Measurements from ENCODE around the gene DOHH. TPM values are rescaled to one million over a fixed set of nuclear protein-coding genes. Genes with fewer than 3 reads are reported as not detected.

Gene DOHH
- total RNA-seq, 2 donors from 2014 or later = 4.1 to 5.2 TPM

DNA sequence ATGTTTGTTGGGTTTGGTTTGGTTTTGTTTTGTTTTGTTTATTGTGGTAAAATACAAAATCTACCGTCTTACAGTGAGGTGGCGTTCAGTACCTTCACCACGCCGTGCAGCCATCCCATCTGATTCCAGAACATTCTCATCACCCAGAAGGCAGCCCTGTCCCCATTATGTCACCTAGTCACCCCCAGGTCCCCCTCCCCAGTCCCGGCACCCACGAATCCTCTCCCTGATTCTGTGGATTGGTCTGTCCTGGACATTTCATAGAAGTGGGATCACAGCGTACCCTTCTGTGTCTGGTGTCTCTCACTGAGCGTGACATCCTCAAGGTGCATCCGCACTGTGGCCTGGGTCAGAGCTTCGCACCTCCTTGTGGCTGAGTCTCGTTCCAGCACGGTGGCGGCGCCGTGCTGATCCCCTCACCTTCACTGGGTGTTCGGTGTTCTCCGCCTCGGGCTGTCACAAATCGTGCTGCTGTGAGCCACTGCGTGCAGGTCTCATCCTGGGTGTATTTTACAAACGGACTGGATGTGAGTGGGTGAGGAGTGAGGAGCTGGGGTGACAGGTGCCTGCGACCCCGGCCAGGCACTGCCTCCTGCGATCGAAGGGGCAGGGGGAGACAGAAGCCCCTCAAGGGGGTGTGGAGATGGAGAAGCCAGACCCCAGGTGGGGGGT, 37.9 kb upstream of the DOHH start:
- Mint-ChIP-seq H3K4me1 (peaks cover 7% of the 10 kb centered on the region), H3K4me3 (no peak overlapping the region), H3K27me3 (no peaks in the 10 kb centered on the region), H3K36me3 (ENCODE audit: low read depth) (no peaks in the 10 kb centered on the region), H3K27ac (no peak overlapping the region)
- no peaks in the 10 kb centered on the region for H3K9me3 ChIP-seq (ENCODE audit: control insufficient read depth, low read length, poor library complexity, severe bottlenecking)
- ATAC-seq = peak; percentile 9
- DNase-seq = no peak

DNA sequence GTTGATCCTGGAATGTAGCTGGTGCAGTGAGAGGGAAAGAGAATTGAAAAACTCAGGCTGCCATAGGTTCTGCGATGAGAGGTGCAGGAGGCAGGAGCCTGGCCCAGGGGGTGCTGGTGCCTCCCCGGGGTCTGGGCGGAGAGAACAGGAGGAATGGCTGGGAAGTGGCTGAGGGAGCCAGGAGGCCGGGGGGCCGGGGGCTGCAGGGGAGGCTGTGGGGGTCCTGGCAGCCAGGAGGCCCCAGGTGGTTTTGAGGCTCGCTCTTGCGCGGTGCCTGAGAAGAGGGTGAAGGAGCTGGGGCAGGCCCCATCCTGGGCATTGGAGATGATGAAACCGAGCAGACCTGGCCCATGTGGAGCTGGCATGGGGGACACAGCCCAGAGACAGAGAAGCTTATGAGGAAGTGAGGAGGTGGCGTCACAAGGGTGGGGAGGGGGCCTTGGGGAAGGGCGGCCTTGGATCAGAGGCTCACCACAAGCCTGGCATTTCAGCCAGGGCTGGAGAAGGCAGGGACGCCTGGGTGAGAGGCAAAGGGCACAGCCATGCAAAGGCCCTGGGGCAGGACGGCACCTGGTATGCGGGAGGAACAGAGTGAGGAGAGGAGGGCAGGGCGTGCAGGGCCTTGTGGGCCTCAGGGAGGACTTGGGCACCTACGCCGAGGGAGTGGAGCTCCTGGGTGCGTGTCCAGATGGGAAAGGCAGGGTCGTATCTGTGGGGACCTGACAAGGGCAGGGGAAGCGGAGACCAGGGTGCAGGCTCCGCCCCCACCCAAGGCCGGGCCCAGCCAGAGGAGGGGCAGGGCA, 37.2 kb upstream of the DOHH start:
- Mint-ChIP-seq H3K4me1 (peaks cover 7% of the 10 kb centered on the region), H3K4me3 (peak overlapping the region; percentile 34), H3K27ac (no peak overlapping the region), H3K27me3 (no peaks in the 10 kb centered on the region), H3K36me3 (ENCODE audit: low read depth) (no peaks in the 10 kb centered on the region)
- no peak for DNase-seq
- peak; percentile 16 for ATAC-seq
- no peaks in the 10 kb centered on the region for H3K9me3 ChIP-seq (ENCODE audit: control insufficient read depth, low read length, poor library complexity, severe bottlenecking)

DNA sequence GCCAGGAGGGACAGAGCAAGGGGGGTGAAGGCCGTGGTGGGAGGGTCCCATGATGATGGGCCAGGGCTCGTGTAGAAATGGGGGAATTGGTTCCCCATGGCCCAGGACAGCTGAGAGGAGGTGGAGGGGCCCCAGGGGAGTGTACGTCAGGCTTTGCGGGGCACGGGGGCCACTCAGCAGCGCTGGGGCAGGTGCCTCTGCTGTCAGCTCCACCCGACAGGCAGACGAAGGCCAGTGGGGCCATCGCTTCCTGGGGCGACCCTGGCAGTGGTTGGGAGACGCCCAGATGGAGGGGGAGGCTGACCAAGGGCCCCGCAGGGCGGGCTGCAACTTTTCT, 36.6 kb upstream of the DOHH start:
- H3K4me3 Mint-ChIP-seq = peak overlapping the region; percentile 34
- no peaks in the 10 kb centered on the region for H3K27me3 Mint-ChIP-seq
- ATAC-seq = no peak
- H3K27ac Mint-ChIP-seq = no peak overlapping the region
- DNase-seq = no peak
- H3K36me3 Mint-ChIP-seq (ENCODE audit: low read depth) = no peaks in the 10 kb centered on the region
- no peaks in the 10 kb centered on the region for H3K9me3 ChIP-seq (ENCODE audit: control insufficient read depth, low read length, poor library complexity, severe bottlenecking)
- H3K4me1 Mint-ChIP-seq = peaks cover 7% of the 10 kb centered on the region

DNA sequence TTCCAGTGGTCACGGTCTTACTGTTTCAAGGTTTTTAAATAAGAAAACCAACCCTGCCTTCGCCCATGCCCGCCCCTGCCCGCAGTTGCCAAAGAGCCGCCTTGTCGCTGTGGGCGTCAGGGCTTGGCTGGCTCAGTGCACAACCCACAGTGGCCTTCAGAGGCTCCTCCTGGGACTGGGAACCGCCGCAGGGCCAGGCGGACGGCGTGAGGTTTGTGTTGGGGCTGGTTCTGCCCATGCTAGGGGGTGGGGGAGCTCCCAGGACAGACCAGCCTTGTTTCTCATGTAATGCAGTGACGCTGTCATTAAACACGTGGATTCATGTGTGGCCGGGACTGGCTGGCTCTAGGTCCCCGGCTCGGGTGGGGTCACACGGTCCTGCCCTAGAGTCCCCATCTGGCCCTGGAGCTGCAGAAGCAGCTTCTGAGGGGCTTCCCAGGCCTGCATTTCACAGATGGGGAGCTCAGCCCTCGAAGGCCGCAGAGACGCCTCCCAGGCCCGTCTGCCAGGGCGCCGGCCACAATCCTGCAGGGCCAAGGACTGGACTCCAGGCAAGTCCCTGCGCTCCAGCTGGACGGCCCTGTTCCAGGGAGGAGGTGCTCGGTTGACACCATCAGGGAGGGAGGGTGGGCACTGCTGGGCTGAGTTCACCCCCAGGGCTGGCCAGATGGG, 36.1 kb upstream of the DOHH start:
- no peaks in the 10 kb centered on the region for H3K9me3 ChIP-seq (ENCODE audit: control insufficient read depth, low read length, poor library complexity, severe bottlenecking)
- Mint-ChIP-seq H3K4me3 (no peak overlapping the region), H3K4me1 (peaks cover 7% of the 10 kb centered on the region), H3K27me3 (no peaks in the 10 kb centered on the region), H3K27ac (peak overlapping the region; percentile 21), H3K36me3 (ENCODE audit: low read depth) (no peaks in the 10 kb centered on the region)
- DNase-seq (no peak), ATAC-seq (no peak)

DNA sequence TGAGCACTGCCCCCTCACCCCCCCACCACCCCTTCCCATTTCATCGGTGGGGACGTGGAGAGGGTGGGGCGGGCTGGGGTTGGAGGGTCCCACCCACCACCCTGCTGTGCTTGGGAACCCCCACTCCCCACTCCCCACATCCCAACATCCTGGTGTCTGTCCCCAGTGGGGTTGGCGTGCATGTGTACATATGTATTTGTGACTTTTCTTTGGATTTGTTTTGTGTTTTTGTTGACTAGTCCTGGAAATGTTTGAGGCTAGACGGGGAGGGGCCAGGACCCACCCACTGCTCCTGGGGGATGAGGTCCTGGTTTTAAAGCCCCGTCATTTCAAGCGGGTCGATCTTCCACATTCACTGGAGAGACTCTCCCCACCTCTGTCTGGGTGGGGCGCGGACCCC, 35.5 kb upstream of the DOHH start:
- H3K27me3 Mint-ChIP-seq = no peaks in the 10 kb centered on the region
- H3K9me3 ChIP-seq (ENCODE audit: control insufficient read depth, low read length, poor library complexity, severe bottlenecking) = no peaks in the 10 kb centered on the region
- peaks cover 7% of the 10 kb centered on the region for H3K4me1 Mint-ChIP-seq
- ATAC-seq = no peak
- peak overlapping the region; percentile 21 for H3K27ac Mint-ChIP-seq
- no peak for DNase-seq
- H3K4me3 Mint-ChIP-seq = no peak overlapping the region
- no peaks in the 10 kb centered on the region for H3K36me3 Mint-ChIP-seq (ENCODE audit: low read depth)

DNA sequence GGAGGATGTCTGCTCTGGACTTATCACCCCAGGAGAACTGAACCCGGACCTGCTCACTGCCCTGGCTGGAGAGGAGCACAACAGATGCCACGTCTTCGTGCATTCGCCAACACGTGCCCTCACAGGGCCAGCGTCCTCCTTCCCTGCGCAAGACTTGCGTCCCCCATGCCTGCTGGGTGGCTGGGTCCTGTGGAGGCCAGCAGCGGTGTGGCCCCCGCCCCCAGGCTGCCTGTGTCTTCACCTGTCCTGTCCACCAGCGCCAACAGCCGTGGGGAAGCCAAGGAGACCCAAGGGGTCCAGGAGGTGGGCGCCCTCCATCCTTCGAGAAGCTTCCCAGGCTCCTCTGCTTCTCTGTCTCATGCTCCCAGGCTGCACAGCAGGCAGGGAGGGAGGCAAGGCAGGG, 35.1 kb upstream of the DOHH start:
- H3K9me3 ChIP-seq (ENCODE audit: control insufficient read depth, low read length, poor library complexity, severe bottlenecking) = no peaks in the 10 kb centered on the region
- DNase-seq = no peak
- Mint-ChIP-seq H3K4me3 (no peak overlapping the region), H3K27ac (no peak overlapping the region), H3K27me3 (no peaks in the 10 kb centered on the region), H3K4me1 (peaks cover 7% of the 10 kb centered on the region), H3K36me3 (ENCODE audit: low read depth) (no peaks in the 10 kb centered on the region)
- no peak for ATAC-seq

DNA sequence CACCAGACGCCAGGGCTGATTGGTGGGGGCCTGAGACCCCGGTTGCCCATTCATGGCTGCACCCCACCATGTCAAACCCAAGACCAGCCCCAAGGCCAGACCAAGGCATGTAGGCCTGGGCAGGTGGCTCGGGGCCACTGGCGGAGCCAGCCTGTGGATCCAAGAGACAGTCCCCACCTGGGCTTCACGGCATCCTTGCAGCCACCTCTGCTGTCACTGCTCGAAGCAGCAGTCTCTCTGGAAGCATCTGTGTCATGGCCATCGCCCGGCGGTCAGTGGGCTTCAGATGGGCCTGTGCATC, 34.7 kb upstream of the DOHH start:
- H3K36me3 Mint-ChIP-seq (ENCODE audit: low read depth) = no peaks in the 10 kb centered on the region
- H3K9me3 ChIP-seq (ENCODE audit: control insufficient read depth, low read length, poor library complexity, severe bottlenecking) = no peaks in the 10 kb centered on the region
- peak overlapping the region; percentile 49 for H3K4me3 Mint-ChIP-seq
- H3K27ac Mint-ChIP-seq = no peak overlapping the region
- no peaks in the 10 kb centered on the region for H3K27me3 Mint-ChIP-seq
- ATAC-seq (no peak), DNase-seq (no peak)
- H3K4me1 Mint-ChIP-seq = peaks cover 7% of the 10 kb centered on the region

DNA sequence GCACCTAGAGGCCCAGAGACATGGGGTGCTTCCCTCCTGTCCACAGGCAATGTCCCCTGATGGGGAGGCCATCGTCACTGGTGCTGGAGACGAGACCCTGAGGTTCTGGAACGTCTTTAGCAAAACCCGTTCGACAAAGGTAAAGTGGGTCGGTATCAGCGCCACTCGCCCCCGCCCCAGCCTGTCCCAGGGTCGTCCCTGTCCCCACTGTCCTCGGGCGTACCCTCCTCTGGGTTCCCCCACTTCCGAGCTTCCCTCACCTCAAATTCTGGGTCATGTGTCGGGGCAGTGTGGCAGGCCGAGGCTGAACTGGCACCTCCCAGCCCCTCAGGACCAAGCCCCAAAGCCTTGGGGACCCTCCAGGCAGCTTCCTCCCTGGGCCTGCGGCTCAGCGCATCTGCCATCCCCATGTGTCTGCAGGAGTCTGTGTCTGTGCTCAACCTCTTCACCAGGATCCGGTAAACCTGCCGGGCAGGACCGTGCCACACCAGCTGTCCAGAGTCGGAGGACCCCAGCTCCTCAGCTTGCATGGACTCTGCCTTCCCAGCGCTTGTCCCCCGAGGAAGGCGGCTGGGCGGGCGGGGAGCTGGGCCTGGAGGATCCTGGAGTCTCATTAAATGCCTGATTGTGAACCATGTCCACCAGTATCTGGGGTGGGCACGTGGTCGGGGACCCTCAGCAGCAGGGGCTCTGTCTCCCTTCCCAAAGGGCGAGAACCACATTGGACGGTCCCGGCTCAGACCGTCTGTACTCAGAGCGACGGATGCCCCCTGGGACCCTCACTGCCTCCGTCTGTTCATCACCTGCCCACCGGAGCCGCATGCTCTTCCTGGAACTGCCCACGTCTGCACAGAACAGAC, 34.1 kb upstream of the DOHH start:
- no peaks in the 10 kb centered on the region for H3K9me3 ChIP-seq (ENCODE audit: control insufficient read depth, low read length, poor library complexity, severe bottlenecking)
- Mint-ChIP-seq H3K4me3 (peak overlapping the region; percentile 49), H3K27ac (peak overlapping the region; percentile 74), H3K36me3 (ENCODE audit: low read depth) (no peaks in the 10 kb centered on the region), H3K4me1 (peaks cover 7% of the 10 kb centered on the region), H3K27me3 (no peaks in the 10 kb centered on the region)
- ATAC-seq (no peak), DNase-seq (no peak)

DNA sequence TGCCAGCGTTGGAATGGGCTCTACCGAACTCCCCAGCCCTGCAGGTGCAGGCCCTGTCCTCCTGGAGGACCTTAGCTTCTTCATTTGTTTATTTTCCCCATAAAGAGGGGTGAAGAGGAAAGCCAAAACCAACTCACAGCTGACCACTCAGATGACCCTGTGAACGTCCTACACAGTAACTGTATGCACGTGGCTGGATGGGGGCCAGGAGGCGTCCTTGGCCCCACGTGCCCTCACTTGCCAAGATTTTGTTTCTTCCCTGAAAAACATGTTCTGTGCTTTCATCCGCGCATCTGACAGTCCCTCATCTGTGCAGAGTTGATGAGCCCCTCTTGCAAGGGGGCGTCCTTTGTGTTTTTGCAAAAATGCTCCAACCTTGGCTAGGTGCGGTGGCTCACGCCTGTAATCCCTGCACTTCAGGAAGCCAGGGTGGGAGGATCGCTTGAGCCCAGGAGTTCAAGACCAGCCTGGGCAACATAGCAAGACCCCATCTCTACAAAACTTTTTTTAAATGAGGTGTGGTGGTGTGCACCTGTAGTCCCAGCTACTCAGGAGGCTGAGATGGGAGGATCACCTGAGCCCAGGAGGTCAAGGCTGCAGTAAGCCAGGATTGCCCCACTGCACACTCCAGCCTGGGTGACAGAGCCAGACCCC, 33.2 kb upstream of the DOHH start:
- H3K9me3 ChIP-seq (ENCODE audit: control insufficient read depth, low read length, poor library complexity, severe bottlenecking) = no peaks in the 10 kb centered on the region
- Mint-ChIP-seq H3K27ac (no peak overlapping the region), H3K27me3 (no peaks in the 10 kb centered on the region), H3K4me1 (peaks cover 7% of the 10 kb centered on the region), H3K4me3 (no peak overlapping the region), H3K36me3 (ENCODE audit: low read depth) (no peaks in the 10 kb centered on the region)
- ATAC-seq (no peak), DNase-seq (no peak)

DNA sequence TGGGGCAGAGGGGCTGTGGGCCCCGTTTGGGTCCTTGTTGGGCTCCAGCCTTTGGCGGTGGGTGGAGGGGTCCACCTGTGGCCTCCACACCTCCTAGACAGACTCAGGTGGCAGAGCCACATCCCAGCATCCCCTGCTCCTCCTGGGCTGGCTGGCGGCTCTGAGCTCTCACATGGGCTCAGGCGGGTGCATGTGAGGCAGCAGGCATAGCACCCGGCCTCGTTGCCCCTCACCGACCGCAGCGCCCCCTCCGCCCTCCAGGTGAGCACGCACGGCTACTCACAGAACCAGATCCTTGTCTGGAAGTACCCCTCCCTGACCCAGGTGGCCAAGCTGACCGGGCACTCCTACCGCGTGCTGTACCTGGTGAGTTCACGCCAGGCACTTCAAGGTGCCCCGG, 32.6 kb upstream of the DOHH start:
- DNase-seq (no peak), ATAC-seq (no peak)
- H3K27ac Mint-ChIP-seq = no peak overlapping the region
- H3K27me3 Mint-ChIP-seq = no peaks in the 10 kb centered on the region
- H3K36me3 Mint-ChIP-seq (ENCODE audit: low read depth) = no peaks in the 10 kb centered on the region
- no peaks in the 10 kb centered on the region for H3K9me3 ChIP-seq (ENCODE audit: control insufficient read depth, low read length, poor library complexity, severe bottlenecking)
- H3K4me1 Mint-ChIP-seq = peaks cover 4% of the 10 kb centered on the region
- H3K4me3 Mint-ChIP-seq = no peak overlapping the region

DNA sequence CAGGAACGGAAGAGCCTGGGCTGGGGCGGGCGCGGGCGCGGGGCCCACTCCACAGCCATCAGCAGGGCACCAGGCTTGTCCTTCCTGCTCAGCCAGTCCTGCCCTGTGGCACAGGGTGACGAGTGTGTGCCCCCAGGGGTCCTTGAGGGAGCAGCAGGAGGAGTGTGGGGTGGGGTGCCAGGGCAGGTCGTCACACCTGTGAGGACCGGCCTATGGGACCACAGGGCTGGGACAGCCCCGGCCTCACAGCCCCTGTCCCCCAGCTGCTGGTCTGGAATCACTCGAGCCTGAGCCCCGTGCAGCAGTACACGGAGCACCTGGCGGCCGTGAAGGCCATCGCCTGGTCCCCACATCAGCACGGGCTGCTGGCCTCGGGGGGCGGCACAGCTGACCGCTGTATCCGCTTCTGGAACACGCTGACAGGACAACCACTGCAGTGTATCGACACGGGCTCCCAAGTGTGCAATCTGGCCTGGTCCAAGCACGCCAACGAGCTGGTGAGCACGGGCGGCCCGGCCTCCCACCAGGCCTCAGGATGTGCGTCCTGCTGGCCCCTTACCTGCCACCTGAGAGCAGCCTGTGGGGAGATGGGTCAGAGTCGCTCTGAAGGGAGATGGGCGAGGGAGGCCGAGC, 31.8 kb upstream of the DOHH start:
- Mint-ChIP-seq H3K27ac (no peak overlapping the region), H3K36me3 (ENCODE audit: low read depth) (no peaks in the 10 kb centered on the region), H3K4me1 (peaks cover 4% of the 10 kb centered on the region), H3K27me3 (no peaks in the 10 kb centered on the region), H3K4me3 (no peak overlapping the region)
- H3K9me3 ChIP-seq (ENCODE audit: control insufficient read depth, low read length, poor library complexity, severe bottlenecking) = no peaks in the 10 kb centered on the region
- DNase-seq = no peak
- no peak for ATAC-seq

DNA sequence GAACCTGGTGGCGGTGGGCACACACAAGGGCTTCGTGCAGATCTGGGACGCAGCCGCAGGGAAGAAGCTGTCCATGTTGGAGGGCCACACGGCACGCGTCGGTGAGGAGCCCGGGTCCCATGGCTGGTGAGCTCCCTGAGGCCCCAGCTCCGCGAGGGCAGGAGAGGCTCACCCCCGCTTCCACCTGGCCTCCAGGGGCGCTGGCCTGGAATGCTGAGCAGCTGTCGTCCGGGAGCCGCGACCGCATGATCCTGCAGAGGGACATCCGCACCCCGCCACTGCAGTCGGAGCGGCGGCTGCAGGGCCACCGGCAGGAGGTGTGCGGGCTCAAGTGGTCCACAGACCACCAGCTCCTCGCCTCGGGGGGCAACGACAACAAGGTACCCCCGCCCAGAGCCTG, 31.2 kb upstream of the DOHH start:
- no peak overlapping the region for H3K4me3 Mint-ChIP-seq
- ATAC-seq = no peak
- no peaks in the 10 kb centered on the region for H3K27me3 Mint-ChIP-seq
- no peaks in the 10 kb centered on the region for H3K9me3 ChIP-seq (ENCODE audit: control insufficient read depth, low read length, poor library complexity, severe bottlenecking)
- no peaks in the 10 kb centered on the region for H3K36me3 Mint-ChIP-seq (ENCODE audit: low read depth)
- H3K4me1 Mint-ChIP-seq = peaks cover 4% of the 10 kb centered on the region
- H3K27ac Mint-ChIP-seq = no peak overlapping the region
- DNase-seq = no peak
